ENCODE data around the gene IPO4. TPM values are rescaled to one million over a fixed set of nuclear protein-coding genes. Genes with fewer than 3 reads are reported as not detected.

The IPO4 gene
- total and polyA plus RNA-seq, 2 of the 4 experiments (the other 2 are of a cell fraction) = 37.6 to 39.4 TPM

DNA sequence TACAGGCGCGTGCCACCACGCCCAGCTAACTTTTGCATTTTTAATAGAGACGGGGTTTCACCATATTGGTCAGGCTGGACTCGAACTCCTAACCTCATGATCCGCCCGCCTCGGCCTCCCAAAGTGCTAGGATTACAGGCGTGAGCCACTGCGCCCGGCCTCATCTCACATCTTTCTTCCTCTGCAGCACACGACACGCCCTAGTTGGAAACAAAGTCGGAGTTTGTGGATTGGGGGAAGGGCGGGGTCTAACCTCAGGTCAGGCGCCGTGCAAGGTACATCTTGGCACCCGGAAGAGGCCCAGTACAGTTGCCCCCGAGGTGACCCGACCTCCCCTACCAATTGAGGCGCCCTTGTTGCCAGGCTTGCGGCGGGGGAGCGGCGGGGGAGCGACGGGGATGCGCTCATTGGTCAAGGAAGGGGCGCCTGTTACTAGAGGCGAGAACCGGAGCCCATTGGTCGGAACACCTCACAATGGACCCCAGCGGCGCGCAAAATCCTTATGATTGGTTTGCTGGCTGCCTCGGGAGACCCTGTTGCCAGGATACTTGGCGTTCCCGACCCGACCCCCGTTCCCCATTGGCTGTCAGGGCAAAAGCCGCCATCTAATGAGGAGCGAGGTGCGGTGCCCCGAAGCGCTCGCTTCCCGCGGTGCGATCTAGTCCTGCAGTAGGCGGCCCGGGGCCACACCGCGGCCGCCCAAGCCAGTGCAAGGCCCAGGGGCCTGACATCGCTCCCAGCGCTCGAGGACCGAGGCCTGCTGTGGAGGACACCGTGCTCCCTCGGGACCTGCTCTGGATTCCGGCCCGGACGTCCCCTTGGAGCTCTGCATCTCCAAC, 17.0 kb downstream of the IPO4 start, which contains the start of gene REC8 (continued):
- TF ChIP-seq RAD21 (IDR thresholded peaks at IDR 0.05; ENCODE audit: low read length) = no peak

DNA sequence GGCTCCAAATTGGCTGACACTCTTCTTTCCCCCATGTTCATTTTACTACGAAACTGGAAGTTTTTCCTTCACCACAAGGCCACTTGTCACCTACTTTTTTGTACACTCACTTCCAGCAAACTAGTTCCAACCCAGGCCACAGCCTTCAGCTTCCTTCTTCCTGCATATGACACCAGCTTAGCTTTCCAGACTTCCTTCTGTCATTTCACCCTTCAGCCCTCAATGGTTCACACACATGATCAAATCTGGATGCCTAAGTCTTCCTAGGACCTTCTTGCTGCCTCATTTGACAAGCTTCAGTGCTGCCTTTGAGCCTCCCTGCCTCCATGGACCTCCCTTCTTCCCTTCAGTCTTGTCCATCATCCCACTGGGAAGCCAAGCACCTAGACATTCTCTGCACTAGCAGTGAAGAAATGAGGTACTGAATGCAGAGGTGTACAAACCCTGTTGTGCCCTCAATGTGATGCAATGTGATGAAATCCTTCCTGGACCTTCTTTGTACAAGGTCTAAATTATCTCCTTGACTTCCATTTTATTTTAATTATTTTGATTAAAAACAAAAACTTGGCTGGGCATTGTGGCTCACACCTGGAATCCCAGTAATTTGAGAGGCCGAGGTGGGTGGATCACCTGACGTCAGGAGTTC, 21.0 kb downstream of the IPO4 start:
- no peak overlapping the region for H4K91ac ChIP-seq (ENCODE audit: insufficient read depth, low read depth, low read length)
- H3K4me3 ChIP-seq (ENCODE audit: insufficient read depth, low read depth, low read length) = no peak overlapping the region
- no peak for ATAC-seq (ENCODE audit: low read depth)
- no peak overlapping the region for H3K23ac ChIP-seq (ENCODE audit: low read depth, low read length)
- H2AK5ac ChIP-seq (ENCODE audit: low read depth, low read length) = no peak overlapping the region
- no peak for DNase-seq
- dilution Hi-C loops (cut with HindIII; ENCODE audit: low sequenced_read_pairs, unreplicated experiment) = no loop called here
- ChIA-PET CTCF (no interaction called here), POLR2A (ENCODE audit: unreplicated experiment) (no interaction called here)
- no peak overlapping the region for H3K14ac ChIP-seq (replicated peaks; ENCODE audit: low read depth, low read length)
- H3K27me3 ChIP-seq (ENCODE audit: control insufficient read depth, insufficient read depth, low read length) = no peaks in the 10 kb centered on the region
- H2BK20ac ChIP-seq (ENCODE audit: low read depth, low read length) = no peak overlapping the region
- H3K4me2 ChIP-seq (ENCODE audit: low read depth, low read length) = no peak overlapping the region
- no peak overlapping the region for H4K5ac ChIP-seq (ENCODE audit: low read depth, low read length)
- no peak overlapping the region for H3K4ac ChIP-seq (ENCODE audit: low read depth, low read length)
- no peak overlapping the region for H4K8ac ChIP-seq (ENCODE audit: low read depth in 2 of 2, low read length in 2 of 2)
- no peak overlapping the region for H3K18ac ChIP-seq (ENCODE audit: low read depth, low read length)
- TF ChIP-seq CEBPB (IDR thresholded peaks at IDR 0.05; ENCODE audit: low read depth, low read length) = 0 out of 2 replicates have a peak, but pooled peaks have one; percentile 46
- TF ChIP-seq MAZ (IDR thresholded peaks at IDR 0.05; ENCODE audit: borderline replicate concordance, low read depth, low read length) = no peak
- H2AK9ac ChIP-seq (replicated peaks; ENCODE audit: low read depth, low read length, poor library complexity) = no peak overlapping the region
- no peak overlapping the region for H2BK15ac ChIP-seq (ENCODE audit: low read depth, low read length)
- in situ Hi-C loops (cut with MboI; ENCODE audit: low sequenced_read_pairs) = no loop called here
- no peak overlapping the region for H2BK120ac ChIP-seq (ENCODE audit: low read depth, low read length)
- peaks cover 6 to 25% of the 10 kb centered on the region in 2 experiments; a peak in 3 of 4 replicates for H3K79me1 ChIP-seq (ENCODE audit: low read depth in 1 of 2, low read length in 2 of 2)
- H2AFZ ChIP-seq (replicated peaks; ENCODE audit: low read length, poor library complexity) = no peak overlapping the region
- no peaks in the 10 kb centered on the region for H3K4me1 ChIP-seq (ENCODE audit: control insufficient read depth, insufficient read depth, low read length)
- peaks cover 55% of the 10 kb centered on the region for H3K36me3 ChIP-seq (ENCODE audit: control insufficient read depth, insufficient read depth, low read length)
- intact Hi-C loops (cut with micrococcal nuclease) = no loop called here
- no peaks in the 10 kb centered on the region for H3K9me3 ChIP-seq (ENCODE audit: control insufficient read depth, insufficient read depth, low read length)
- H3K9me1 ChIP-seq (ENCODE audit: insufficient read depth, low read length) = peaks cover 5% of the 10 kb centered on the region; the same call in 1 of the 2 replicates
- no peak overlapping the region for H3K56ac ChIP-seq (ENCODE audit: extremely low read depth, insufficient read depth, low read length)
- no TSS peak for BruUV-seq (replicated peaks)
- WGBS, 2 experiments (ENCODE audit: extremely low coverage in 2 of 2, insufficient read length in 1 of 2) = 100% methylated on average over 1 of the region's 3 CpGs; no CpG with 5 or more reads in 1 of the 2 experiments
- no peak overlapping the region for H2BK5ac ChIP-seq (ENCODE audit: low read depth, low read length, poor library complexity, severe bottlenecking)
- no peaks in the 10 kb centered on the region for H4K20me1 ChIP-seq (ENCODE audit: insufficient read depth, low read length)
- no peak overlapping the region for H3K27ac ChIP-seq (ENCODE audit: insufficient read depth, low read length)
- no peak overlapping the region for H3K9ac ChIP-seq (ENCODE audit: low read depth, low read length)
